ENCODE results near the gene ING3. TPM values are rescaled to one million over a fixed set of nuclear protein-coding genes. Genes with fewer than 3 reads are reported as not detected.

The ING3 gene
- total RNA-seq, 1 experiment from 2014 or later: 12.6 TPM

DNA sequence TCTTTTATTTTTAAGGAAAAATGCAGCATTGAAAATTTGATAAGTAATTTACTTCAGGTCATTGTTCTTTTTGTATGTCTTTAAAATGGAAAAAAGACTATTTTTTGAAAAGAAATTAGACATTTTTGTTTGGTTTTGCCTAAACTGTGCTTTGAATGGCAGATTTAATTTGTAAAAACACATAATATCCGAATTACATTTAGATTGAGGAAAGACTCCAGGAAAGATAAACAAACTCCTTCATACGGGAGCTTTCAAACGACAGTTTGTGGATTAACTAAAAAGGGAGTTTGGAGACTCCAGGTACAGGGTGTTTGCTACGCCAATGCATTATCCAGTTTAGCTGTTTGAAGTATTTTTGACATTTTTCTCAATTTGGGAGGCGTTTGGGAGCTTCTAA is 74.0 kb downstream of the ING3 start (continued):
- TF ChIP-seq GTF2I (CRISPR knock-in tag; conservative IDR thresholded peaks at IDR 0.05): no peak
- no peak for TF ChIP-seq ZNF396 (CRISPR knock-in tag; IDR thresholded peaks at IDR 0.05; ENCODE audit: borderline replicate concordance)
- TF ChIP-seq, protein P1, sequence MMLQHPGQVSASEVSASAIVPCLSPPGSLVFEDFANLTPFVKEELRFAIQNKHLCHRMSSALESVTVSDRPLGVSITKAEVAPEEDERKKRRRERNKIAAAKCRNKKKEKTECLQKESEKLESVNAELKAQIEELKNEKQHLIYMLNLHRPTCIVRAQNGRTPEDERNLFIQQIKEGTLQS (CRISPR knock-in tag; conservative IDR thresholded peaks at IDR 0.05): no peak

DNA sequence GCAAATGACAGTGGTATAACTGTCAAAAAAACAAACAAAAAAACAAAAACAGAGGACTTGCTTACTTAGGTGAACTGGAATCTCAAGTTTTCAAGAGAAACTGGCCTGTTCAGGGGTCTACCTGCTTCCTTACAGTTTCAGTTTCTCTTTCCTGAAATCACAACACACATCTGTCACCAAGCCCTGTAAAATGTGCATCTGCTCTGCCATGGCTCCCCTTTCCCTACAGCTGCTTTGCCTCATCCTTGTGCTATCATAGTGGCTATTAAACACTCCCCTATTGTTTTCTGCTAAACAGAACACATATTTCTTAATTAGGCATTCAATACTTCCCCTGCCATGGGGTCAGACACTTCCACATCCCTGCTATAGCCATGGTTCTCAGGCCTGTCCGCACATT is 75.6 kb downstream of the ING3 start:
- POLR2A ChIA-PET: interaction anchor here (0.6 kb wide), 1 partner anchor 98 kb away, joined by 3 read pairs; no protein-coding TSS in a partner anchor
- H3K27ac Mint-ChIP-seq: no peak overlapping the region
- H3K4me3 Mint-ChIP-seq: no peak overlapping the region
- DNase-seq (ENCODE audit: low spot score) (no peak), ATAC-seq (no peak)
- H3K9me3 Mint-ChIP-seq: 0 out of 2 replicates have a peak, but pooled peaks cover 5% of the 10 kb centered on the region
- H3K4me1 Mint-ChIP-seq: peaks cover 13% of the 10 kb centered on the region
- TF ChIP-seq, protein P1 (CRISPR knock-in tag; conservative IDR thresholded peaks at IDR 0.05): no peak
- TF ChIP-seq, protein P2, sequence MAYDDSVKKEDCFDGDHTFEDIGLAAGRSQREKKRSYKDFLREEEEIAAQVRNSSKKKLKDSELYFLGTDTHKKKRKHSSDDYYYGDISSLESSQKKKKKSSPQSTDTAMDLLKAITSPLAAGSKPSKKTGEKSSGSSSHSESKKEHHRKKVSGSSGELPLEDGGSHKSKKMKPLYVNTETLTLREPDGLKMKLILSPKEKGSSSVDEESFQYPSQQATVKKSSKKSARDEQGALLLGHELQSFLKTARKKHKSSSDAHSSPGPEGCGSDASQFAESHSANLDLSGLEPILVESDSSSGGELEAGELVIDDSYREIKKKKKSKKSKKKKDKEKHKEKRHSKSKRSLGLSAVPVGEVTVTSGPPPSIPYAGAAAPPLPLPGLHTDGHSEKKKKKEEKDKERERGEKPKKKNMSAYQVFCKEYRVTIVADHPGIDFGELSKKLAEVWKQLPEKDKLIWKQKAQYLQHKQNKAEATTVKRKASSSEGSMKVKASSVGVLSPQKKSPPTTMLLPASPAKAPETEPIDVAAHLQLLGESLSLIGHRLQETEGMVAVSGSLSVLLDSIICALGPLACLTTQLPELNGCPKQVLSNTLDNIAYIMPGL (CRISPR knock-in tag; IDR thresholded peaks at IDR 0.05): no peak
- TF ChIP-seq ZNF232 (CRISPR knock-in tag; IDR thresholded peaks at IDR 0.05): no peak
- TF ChIP-seq SOX15 (CRISPR knock-in tag; IDR thresholded peaks at IDR 0.05): no peak
- TF ChIP-seq, protein P3, sequence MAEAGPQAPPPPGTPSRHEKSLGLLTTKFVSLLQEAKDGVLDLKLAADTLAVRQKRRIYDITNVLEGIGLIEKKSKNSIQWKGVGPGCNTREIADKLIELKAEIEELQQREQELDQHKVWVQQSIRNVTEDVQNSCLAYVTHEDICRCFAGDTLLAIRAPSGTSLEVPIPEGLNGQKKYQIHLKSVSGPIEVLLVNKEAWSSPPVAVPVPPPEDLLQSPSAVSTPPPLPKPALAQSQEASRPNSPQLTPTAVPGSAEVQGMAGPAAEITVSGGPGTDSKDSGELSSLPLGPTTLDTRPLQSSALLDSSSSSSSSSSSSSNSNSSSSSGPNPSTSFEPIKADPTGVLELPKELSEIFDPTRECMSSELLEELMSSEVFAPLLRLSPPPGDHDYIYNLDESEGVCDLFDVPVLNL (CRISPR knock-in tag; IDR thresholded peaks at IDR 0.05; ENCODE audit: borderline replicate concordance, low read depth): no peak
- TF ChIP-seq NR2C2 (CRISPR knock-in tag; IDR thresholded peaks at IDR 0.05): no peak
- TF ChIP-seq ZNF121 (CRISPR knock-in tag; IDR thresholded peaks at IDR 0.05): no peak
- TF ChIP-seq NR1H2 (CRISPR knock-in tag; IDR thresholded peaks at IDR 0.05): no peak
- TF ChIP-seq, protein P4, sequence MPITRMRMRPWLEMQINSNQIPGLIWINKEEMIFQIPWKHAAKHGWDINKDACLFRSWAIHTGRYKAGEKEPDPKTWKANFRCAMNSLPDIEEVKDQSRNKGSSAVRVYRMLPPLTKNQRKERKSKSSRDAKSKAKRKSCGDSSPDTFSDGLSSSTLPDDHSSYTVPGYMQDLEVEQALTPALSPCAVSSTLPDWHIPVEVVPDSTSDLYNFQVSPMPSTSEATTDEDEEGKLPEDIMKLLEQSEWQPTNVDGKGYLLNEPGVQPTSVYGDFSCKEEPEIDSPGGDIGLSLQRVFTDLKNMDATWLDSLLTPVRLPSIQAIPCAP (CRISPR knock-in tag; IDR thresholded peaks at IDR 0.05): no peak
- no peak for TF ChIP-seq FOXK1 (CRISPR knock-in tag; IDR thresholded peaks at IDR 0.05)
- TF ChIP-seq ZNF219 (CRISPR knock-in tag; IDR thresholded peaks at IDR 0.05; ENCODE audit: borderline replicate concordance): no peak
- no peak for TF ChIP-seq ZNF317 (CRISPR knock-in tag; IDR thresholded peaks at IDR 0.05; ENCODE audit: borderline replicate concordance, low read depth)
- no peak for TF ChIP-seq HMGA2 (CRISPR knock-in tag; IDR thresholded peaks at IDR 0.05)
- TF ChIP-seq, protein P5, sequence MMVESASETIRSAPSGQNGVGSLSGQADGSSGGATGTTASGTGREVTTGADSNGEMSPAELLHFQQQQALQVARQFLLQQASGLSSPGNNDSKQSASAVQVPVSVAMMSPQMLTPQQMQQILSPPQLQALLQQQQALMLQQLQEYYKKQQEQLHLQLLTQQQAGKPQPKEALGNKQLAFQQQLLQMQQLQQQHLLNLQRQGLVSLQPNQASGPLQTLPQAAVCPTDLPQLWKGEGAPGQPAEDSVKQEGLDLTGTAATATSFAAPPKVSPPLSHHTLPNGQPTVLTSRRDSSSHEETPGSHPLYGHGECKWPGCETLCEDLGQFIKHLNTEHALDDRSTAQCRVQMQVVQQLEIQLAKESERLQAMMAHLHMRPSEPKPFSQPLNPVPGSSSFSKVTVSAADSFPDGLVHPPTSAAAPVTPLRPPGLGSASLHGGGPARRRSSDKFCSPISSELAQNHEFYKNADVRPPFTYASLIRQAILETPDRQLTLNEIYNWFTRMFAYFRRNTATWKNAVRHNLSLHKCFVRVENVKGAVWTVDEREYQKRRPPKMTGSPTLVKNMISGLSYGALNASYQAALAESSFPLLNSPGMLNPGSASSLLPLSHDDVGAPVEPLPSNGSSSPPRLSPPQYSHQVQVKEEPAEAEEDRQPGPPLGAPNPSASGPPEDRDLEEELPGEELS (CRISPR knock-in tag; IDR thresholded peaks at IDR 0.05): no peak
- TF ChIP-seq, protein P6, sequence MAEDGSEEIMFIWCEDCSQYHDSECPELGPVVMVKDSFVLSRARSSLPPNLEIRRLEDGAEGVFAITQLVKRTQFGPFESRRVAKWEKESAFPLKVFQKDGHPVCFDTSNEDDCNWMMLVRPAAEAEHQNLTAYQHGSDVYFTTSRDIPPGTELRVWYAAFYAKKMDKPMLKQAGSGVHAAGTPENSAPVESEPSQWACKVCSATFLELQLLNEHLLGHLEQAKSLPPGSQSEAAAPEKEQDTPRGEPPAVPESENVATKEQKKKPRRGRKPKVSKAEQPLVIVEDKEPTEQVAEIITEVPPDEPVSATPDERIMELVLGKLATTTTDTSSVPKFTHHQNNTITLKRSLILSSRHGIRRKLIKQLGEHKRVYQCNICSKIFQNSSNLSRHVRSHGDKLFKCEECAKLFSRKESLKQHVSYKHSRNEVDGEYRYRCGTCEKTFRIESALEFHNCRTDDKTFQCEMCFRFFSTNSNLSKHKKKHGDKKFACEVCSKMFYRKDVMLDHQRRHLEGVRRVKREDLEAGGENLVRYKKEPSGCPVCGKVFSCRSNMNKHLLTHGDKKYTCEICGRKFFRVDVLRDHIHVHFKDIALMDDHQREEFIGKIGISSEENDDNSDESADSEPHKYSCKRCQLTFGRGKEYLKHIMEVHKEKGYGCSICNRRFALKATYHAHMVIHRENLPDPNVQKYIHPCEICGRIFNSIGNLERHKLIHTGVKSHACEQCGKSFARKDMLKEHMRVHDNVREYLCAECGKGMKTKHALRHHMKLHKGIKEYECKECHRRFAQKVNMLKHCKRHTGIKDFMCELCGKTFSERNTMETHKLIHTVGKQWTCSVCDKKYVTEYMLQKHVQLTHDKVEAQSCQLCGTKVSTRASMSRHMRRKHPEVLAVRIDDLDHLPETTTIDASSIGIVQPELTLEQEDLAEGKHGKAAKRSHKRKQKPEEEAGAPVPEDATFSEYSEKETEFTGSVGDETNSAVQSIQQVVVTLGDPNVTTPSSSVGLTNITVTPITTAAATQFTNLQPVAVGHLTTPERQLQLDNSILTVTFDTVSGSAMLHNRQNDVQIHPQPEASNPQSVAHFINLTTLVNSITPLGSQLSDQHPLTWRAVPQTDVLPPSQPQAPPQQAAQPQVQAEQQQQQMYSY (CRISPR knock-in tag; IDR thresholded peaks at IDR 0.05): no peak
- TF ChIP-seq, protein P7, sequence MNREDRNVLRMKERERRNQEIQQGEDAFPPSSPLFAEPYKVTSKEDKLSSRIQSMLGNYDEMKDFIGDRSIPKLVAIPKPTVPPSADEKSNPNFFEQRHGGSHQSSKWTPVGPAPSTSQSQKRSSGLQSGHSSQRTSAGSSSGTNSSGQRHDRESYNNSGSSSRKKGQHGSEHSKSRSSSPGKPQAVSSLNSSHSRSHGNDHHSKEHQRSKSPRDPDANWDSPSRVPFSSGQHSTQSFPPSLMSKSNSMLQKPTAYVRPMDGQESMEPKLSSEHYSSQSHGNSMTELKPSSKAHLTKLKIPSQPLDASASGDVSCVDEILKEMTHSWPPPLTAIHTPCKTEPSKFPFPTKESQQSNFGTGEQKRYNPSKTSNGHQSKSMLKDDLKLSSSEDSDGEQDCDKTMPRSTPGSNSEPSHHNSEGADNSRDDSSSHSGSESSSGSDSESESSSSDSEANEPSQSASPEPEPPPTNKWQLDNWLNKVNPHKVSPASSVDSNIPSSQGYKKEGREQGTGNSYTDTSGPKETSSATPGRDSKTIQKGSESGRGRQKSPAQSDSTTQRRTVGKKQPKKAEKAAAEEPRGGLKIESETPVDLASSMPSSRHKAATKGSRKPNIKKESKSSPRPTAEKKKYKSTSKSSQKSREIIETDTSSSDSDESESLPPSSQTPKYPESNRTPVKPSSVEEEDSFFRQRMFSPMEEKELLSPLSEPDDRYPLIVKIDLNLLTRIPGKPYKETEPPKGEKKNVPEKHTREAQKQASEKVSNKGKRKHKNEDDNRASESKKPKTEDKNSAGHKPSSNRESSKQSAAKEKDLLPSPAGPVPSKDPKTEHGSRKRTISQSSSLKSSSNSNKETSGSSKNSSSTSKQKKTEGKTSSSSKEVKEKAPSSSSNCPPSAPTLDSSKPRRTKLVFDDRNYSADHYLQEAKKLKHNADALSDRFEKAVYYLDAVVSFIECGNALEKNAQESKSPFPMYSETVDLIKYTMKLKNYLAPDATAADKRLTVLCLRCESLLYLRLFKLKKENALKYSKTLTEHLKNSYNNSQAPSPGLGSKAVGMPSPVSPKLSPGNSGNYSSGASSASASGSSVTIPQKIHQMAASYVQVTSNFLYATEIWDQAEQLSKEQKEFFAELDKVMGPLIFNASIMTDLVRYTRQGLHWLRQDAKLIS (CRISPR knock-in tag; IDR thresholded peaks at IDR 0.05; ENCODE audit: borderline replicate concordance): no peak
- CTCF ChIA-PET: interaction anchor here (0.6 to 2.6 kb wide), 2 partner anchors 55 to 82 kb away, joined by 3 to 5 read pairs; no protein-coding TSS in a partner anchor
- no peaks in the 10 kb centered on the region for H3K36me3 Mint-ChIP-seq
- no peaks in the 10 kb centered on the region for H3K27me3 Mint-ChIP-seq (ENCODE audit: low read depth)
